Measurements from ENCODE around the gene ACVR1B.

The ACVR1B gene

GRCh38 chr12:52023182-52023975 lies 71.9 kb downstream of the ACVR1B start:
- DNase-seq (ENCODE audit: low read depth): peak; percentile 87
- TF ChIP-seq, protein P1, sequence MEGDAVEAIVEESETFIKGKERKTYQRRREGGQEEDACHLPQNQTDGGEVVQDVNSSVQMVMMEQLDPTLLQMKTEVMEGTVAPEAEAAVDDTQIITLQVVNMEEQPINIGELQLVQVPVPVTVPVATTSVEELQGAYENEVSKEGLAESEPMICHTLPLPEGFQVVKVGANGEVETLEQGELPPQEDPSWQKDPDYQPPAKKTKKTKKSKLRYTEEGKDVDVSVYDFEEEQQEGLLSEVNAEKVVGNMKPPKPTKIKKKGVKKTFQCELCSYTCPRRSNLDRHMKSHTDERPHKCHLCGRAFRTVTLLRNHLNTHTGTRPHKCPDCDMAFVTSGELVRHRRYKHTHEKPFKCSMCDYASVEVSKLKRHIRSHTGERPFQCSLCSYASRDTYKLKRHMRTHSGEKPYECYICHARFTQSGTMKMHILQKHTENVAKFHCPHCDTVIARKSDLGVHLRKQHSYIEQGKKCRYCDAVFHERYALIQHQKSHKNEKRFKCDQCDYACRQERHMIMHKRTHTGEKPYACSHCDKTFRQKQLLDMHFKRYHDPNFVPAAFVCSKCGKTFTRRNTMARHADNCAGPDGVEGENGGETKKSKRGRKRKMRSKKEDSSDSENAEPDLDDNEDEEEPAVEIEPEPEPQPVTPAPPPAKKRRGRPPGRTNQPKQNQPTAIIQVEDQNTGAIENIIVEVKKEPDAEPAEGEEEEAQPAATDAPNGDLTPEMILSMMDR (IDR thresholded peaks at IDR 0.05; ENCODE audit: insufficient read depth, low read depth, low read length, missing control alignments): peak; percentile 94
- H3K4me3 ChIP-seq (ENCODE audit: low read depth, low read length): peak overlapping the region; percentile 48

GRCh38 chr12:52023976-52024688 lies 72.6 kb downstream of the ACVR1B start:
- no peak for DNase-seq (ENCODE audit: low read depth)
- TF ChIP-seq, protein P1 (IDR thresholded peaks at IDR 0.05; ENCODE audit: insufficient read depth, low read depth, low read length, missing control alignments): no peak
- H3K4me3 ChIP-seq (ENCODE audit: low read depth, low read length): peak overlapping the region; percentile 48; the same call in 1 of the 2 replicates

DNA sequence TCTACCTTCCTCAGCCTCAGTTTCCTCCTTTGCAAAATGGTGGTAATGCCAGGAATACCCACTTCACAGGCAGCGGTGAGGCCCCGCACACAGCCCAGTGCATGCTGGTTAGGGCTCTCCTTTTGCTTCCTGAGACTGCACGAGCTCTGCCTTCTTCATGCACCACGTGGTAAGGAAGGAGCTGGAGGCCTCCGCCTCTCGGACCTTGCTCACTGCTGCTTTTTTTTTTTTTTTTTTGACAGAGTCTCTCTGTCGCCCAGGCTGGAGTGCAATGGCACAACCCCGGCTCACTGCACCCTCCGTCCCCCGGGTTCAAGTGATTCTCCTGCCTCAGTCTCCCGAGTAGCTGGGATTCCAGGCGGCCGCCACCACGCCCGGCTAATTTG lies 73.3 kb downstream of the ACVR1B start:
- TF ChIP-seq, protein P1 (IDR thresholded peaks at IDR 0.05; ENCODE audit: insufficient read depth, low read depth, low read length, missing control alignments): no peak
- H3K4me3 ChIP-seq (ENCODE audit: low read depth, low read length): no peak overlapping the region
- no peak for DNase-seq (ENCODE audit: low read depth)

- no peak overlapping the region for H3K4me3 ChIP-seq (ENCODE audit: low read depth, low read length)
- TF ChIP-seq, protein P1 (IDR thresholded peaks at IDR 0.05; ENCODE audit: insufficient read depth, low read depth, low read length, missing control alignments): no peak
- no peak for DNase-seq (ENCODE audit: low read depth)
These were observed 74.8 kb downstream of the ACVR1B start for GRCh38 chr12:52026263-52026662.

GRCh38 chr12:52027085-52027843 lies 75.8 kb downstream of the ACVR1B start:
- no peak overlapping the region for H3K4me3 ChIP-seq (ENCODE audit: low read depth, low read length)
- TF ChIP-seq, protein P1 (IDR thresholded peaks at IDR 0.05; ENCODE audit: insufficient read depth, low read depth, low read length, missing control alignments): no peak
- DNase-seq (ENCODE audit: low read depth): no peak

DNA sequence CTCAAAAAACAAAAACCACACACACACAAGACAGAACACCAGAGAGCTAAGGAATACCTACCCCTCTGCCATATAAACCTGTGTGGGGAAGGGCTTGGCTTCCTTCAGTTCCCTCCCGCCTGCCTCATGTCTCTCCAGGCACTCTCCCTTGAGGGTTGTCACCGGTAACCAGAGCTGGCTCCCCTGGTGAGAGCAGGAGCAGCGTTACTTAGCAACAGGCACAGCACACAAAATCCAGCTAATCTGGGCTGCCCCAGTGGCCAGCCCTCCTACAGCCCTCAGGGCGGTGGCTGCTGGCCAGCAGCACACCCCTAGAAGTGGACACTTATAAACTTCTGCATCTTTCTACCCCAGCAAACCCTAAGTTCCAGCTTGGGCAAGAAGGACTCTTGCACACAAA lies 78.2 kb downstream of the ACVR1B start:
- TF ChIP-seq, protein P1 (IDR thresholded peaks at IDR 0.05; ENCODE audit: insufficient read depth, low read depth, low read length, missing control alignments): no peak
- no peak overlapping the region for H3K4me3 ChIP-seq (ENCODE audit: low read depth, low read length)
- no peak for DNase-seq (ENCODE audit: low read depth)
